PC-3 (cell line): ENCODE results near the gene TRAPPC2L. TPM values are rescaled to one million over a fixed set of nuclear protein-coding genes. Genes with fewer than 3 reads are reported as not detected.

Experiments
- ATAC-seq: fragments of 200-7000 bp; cut with Tn5 transposase; 2 replicates; pipeline ENCODE4 v1.9.1; 2020; ENCODE audit warnings: mild to moderate bottlenecking, moderate library complexity
- BruUV-seq: library from RNA; stranded (reverse); fragments of 400-500 nt; replicated peaks from 2 replicates; lab custom pipeline; 2021; lab: Mats Ljungman, UMichigan
- CTCF ChIA-PET: fragments of 300-600 bp; sonication (Branson Sonifier 250); formaldehyde crosslinking; loops from one replicate; lab custom pipeline; 2022; ENCODE audit warnings: antibody characterized with exemption; lab: Charles Lee
- POLR2A ChIA-PET: fragments of 300-600 bp; sonication (Branson Sonifier 250); formaldehyde crosslinking; loops from one replicate; lab custom pipeline; 2022; ENCODE audit warnings: antibody characterized with exemption; ENCODE audit not compliant: unreplicated experiment; lab: Charles Lee
- DNase-seq: peaks from one replicate; pipeline ENCODE4 v3.0.0-alpha.2; 2015
- H2AFZ ChIP-seq: fragments of 300-600 bp; sonication (generic); 2 replicates; pipeline ENCODE4 v1.6.0; 2016; ENCODE audit warnings: antibody characterized with exemption, low read length
- H3F3A ChIP-seq: fragments of 300-600 bp; sonication (generic); one replicate; pipeline ENCODE4 v1.6.0; 2017; ENCODE audit warnings: antibody characterized with exemption, low read length, control low read depth, mild to moderate bottlenecking; ENCODE audit not compliant: unreplicated experiment
- H3K27ac ChIP-seq: fragments of 300-600 bp; sonication (generic); 2 replicates; pipeline ENCODE4 v1.5.1; 2016; ENCODE audit warnings: mild to moderate bottlenecking, low read length
- H3K27me3 ChIP-seq: fragments of 300-600 bp; sonication (generic); 2 replicates; pipeline ENCODE4 v1.6.1; 2016; ENCODE audit warnings: low read length, mixed read lengths
- H3K36me3 ChIP-seq: fragments of 300-600 bp; sonication (generic); 2 replicates; pipeline ENCODE4 v1.6.1; 2016; ENCODE audit warnings: low read depth, mixed run types, low read length, mixed read lengths
- H3K4me1 ChIP-seq: fragments of 300-600 bp; sonication (generic); 2 replicates; pipeline ENCODE4 v1.5.1; 2016; ENCODE audit warnings: low read length; ENCODE audit not compliant: insufficient read depth
- H3K4me2 ChIP-seq: fragments of 300-600 bp; sonication (generic); 2 replicates; pipeline ENCODE4 v1.6.0; 2016; ENCODE audit warnings: low read length
- H3K4me3 ChIP-seq: fragments of 300-600 bp; sonication (generic); 2 replicates; pipeline ENCODE4 v1.5.1; 2016; ENCODE audit warnings: mild to moderate bottlenecking, low read length, mixed read lengths
- H3K79me2 ChIP-seq: fragments of 300-600 bp; sonication (generic); 2 replicates; pipeline ENCODE4 v1.6.1; 2017; ENCODE audit warnings: low read length, mixed read lengths
- H3K9ac ChIP-seq: fragments of 300-600 bp; sonication (generic); 2 replicates; pipeline ENCODE4 v1.6.0; 2016; ENCODE audit warnings: mild to moderate bottlenecking, low read length
- H3K9me2 ChIP-seq: fragments of 300-600 bp; sonication (generic); replicated peaks from 2 replicates; pipeline ENCODE4 v1.6.1; 2016; ENCODE audit warnings: mixed run types, low read length, mixed read lengths
- H3K9me3 ChIP-seq: fragments of 300-600 bp; sonication (generic); 2 replicates; pipeline ENCODE4 v1.6.1; 2016; ENCODE audit warnings: low read length, mixed read lengths
- H4K20me1 ChIP-seq: fragments of 300-600 bp; sonication (generic); 2 replicates; pipeline ENCODE4 v1.6.1; 2016; ENCODE audit warnings: low read length, mixed read lengths
- EZH2 ChIP-seq: fragments of 300-600 bp; sonication (generic); IDR thresholded peaks from one replicate; pipeline ENCODE4 v1.6.1; 2017; ENCODE audit warnings: antibody characterized with exemption, mild to moderate bottlenecking, low read length; ENCODE audit not compliant: unreplicated experiment
- EZH2phosphoT487 ChIP-seq: fragments of 300-600 bp; sonication (generic); IDR thresholded peaks from 2 replicates; pipeline ENCODE4 v1.6.1; 2018; ENCODE audit warnings: mild to moderate bottlenecking, antibody characterized with exemption, low read length, borderline replicate concordance
- intact Hi-C: fragments of 100-400 bp; cut with micrococcal nuclease; formaldehyde crosslinking; loops from 2 replicates; pipeline ENCODE4 v1.9.0; 2023
- total RNA-seq: library from RNA; depleted of rRNA; stranded (reverse); fragments of >200 nt; gene quantifications from 2 replicates; pipeline ENCODE4 v1.2.3, GENCODE V29; 2014
- TF ChIP-seq, protein P1 (sequence below): fragments of 300-600 bp; sonication (generic); conservative IDR thresholded peaks from 2 replicates; pipeline ENCODE4 v1.5.1; 2017; ENCODE audit warnings: antibody characterized with exemption, low read depth, mild to moderate bottlenecking, low read length

The TRAPPC2L gene
- total RNA-seq, 1 experiment from 2014 or later, result 77.5 TPM

DNA sequence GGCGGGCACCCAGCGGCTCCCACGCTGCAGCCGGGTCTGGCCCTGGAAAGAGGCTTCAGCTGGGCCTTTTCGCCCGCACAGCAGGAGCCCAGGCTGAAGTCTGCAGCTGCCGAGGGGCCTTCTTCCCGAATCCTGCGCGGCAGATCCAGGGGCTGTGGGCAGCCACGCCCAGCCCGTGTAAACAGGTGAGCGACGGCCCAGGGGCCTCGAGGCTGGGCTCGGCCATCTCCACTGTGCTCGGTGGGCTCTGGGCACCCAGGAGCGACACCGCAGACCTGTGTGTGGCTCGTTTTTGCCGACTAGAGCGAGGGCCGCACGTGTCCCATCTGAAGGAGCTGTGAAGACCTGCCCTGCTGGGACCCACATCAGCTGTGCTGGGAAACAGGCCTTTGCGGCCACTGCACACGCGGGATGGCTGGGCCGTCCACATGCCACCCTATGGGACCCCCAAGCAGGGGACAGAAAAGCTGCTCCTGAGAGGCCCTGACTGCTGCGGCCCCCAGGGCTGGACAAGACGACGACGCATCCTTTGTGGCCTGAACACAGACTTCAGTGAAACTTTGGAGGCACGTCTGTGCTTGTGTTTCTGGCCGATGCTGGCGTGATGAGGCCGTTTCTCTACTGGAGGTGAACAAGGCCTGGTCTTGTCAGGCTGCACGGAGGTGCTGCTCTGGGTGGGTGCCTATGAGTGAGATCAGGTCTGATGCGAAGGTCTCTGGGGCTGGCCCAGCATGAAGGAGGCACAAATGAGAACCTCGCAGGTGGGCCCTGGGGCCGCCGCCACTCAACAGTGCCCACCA is 40.0 kb upstream of the TRAPPC2L start:
- Histone ChIP-seq H3K79me2 (no peaks in the 10 kb centered on the region), H3K9ac (no peak overlapping the region), H3K4me3 (no peak overlapping the region), H3K27me3 (no peaks in the 10 kb centered on the region), H3K27ac (no peak overlapping the region), H3F3A (no peaks in the 10 kb centered on the region), H3K9me3 (no peaks in the 10 kb centered on the region), H3K36me3 (no peaks in the 10 kb centered on the region), H3K9me2 (no peaks in the 10 kb centered on the region), H3K4me2 (no peak overlapping the region), H4K20me1 (no peaks in the 10 kb centered on the region), H2AFZ (no peak overlapping the region), H3K4me1 (no peaks in the 10 kb centered on the region)
- CTCF ChIA-PET, result no interaction called here
- POLR2A ChIA-PET, result no interaction called here
- DNase-seq, result no peak
- no TSS peak for BruUV-seq
- intact Hi-C loops, result loop anchor here (10.0 kb wide), 1 partner anchor 348 kb away; no protein-coding TSS in a partner anchor
- ATAC-seq, result no peak
- no peak for TF ChIP-seq EZH2phosphoT487
- TF ChIP-seq, protein P1, sequence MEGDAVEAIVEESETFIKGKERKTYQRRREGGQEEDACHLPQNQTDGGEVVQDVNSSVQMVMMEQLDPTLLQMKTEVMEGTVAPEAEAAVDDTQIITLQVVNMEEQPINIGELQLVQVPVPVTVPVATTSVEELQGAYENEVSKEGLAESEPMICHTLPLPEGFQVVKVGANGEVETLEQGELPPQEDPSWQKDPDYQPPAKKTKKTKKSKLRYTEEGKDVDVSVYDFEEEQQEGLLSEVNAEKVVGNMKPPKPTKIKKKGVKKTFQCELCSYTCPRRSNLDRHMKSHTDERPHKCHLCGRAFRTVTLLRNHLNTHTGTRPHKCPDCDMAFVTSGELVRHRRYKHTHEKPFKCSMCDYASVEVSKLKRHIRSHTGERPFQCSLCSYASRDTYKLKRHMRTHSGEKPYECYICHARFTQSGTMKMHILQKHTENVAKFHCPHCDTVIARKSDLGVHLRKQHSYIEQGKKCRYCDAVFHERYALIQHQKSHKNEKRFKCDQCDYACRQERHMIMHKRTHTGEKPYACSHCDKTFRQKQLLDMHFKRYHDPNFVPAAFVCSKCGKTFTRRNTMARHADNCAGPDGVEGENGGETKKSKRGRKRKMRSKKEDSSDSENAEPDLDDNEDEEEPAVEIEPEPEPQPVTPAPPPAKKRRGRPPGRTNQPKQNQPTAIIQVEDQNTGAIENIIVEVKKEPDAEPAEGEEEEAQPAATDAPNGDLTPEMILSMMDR, result no peak
- TF ChIP-seq EZH2, result no peak

DNA sequence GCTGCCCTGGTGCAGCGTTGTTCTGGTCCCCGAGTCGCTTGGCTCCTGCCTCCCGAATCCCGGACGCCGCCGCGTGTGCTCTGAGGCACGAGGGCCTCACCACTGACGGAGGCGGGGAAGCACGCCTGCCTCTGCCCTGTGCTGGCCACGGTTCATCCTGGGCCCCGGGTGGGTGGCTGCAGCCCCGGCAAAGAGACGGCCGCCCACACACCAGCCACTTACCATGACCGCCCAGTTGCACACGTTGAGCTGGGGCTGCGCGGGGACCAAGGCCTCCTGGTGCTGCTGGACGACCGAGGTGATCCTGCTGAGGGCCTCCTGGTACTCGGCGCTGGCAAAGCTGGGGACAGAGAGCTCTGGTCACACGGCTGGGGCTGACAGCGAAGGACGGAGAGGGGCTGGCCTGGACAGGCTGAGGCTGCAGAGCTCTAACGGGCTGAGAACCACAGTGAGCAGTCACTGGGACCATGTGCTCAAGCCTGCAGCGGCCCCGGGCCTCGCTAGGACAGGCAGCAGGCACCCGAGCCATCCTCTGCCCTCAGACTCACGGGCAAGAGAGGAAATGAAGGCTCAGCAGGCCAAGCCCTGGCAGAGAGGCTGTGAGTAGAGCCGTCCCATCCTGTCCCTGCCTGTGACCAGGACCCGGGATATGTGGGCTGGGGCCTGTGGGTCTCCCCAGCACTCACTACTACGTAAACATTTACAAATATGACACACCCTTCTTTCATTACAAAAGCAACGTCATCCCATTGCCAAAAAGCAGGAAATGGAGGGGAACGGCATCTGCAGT is 38.9 kb upstream of the TRAPPC2L start:
- H3K4me2 ChIP-seq, result no peak overlapping the region
- H3K4me3 ChIP-seq, result no peak overlapping the region
- no peaks in the 10 kb centered on the region for H3K79me2 ChIP-seq
- H3K27me3 ChIP-seq, result no peaks in the 10 kb centered on the region
- H3K36me3 ChIP-seq, result no peaks in the 10 kb centered on the region
- BruUV-seq, result no TSS peak
- H3K9ac ChIP-seq, result no peak overlapping the region
- H3F3A ChIP-seq, result no peaks in the 10 kb centered on the region
- ChIA-PET POLR2A (interaction anchor here (0.6 kb wide), 1 partner anchor 347 kb away, joined by 3 read pairs; no protein-coding TSS in a partner anchor), CTCF (no interaction called here)
- no peak overlapping the region for H2AFZ ChIP-seq
- intact Hi-C loops, result loop anchor here (10.0 kb wide), 1 partner anchor 347 kb away; no protein-coding TSS in a partner anchor
- no peaks in the 10 kb centered on the region for H4K20me1 ChIP-seq
- H3K9me3 ChIP-seq, result no peaks in the 10 kb centered on the region
- H3K9me2 ChIP-seq, result no peaks in the 10 kb centered on the region
- peak; percentile 11 for ATAC-seq
- H3K27ac ChIP-seq, result no peak overlapping the region
- TF ChIP-seq EZH2phosphoT487 (no peak), EZH2 (no peak)
- TF ChIP-seq, protein P1, result no peak
- DNase-seq, result no peak
- H3K4me1 ChIP-seq, result no peaks in the 10 kb centered on the region
